Stimulated activated CD8-positive, alpha-beta memory T cell treated with anti-CD3 and anti-CD28 coated beads, Interleukin-4, amount 100 ng/mL, for 1 hour (primary cell): Measurements from ENCODE around the gene PTPN14.
"Not testable (repeated sequence)": the region's sequence is repeated elsewhere in the genome, so short reads cannot be mapped to it uniquely, and the experiment has no call there.

Source experiments
- DNase-seq, 2 donors: peaks; one replicate each; pipeline ENCODE4 v3.0.0-alpha.2; 2020; ENCODE audit warnings: low read depth in 2 of 2, low spot score in 1 of 2

PTPN14 gene

GRCh38 chr1:214513394-214513793 lies 38.0 kb downstream of the PTPN14 start:
- DNase-seq, result no peak

GRCh38 chr1:214511639-214511998 lies 39.8 kb downstream of the PTPN14 start:
- no peak for DNase-seq

DNA sequence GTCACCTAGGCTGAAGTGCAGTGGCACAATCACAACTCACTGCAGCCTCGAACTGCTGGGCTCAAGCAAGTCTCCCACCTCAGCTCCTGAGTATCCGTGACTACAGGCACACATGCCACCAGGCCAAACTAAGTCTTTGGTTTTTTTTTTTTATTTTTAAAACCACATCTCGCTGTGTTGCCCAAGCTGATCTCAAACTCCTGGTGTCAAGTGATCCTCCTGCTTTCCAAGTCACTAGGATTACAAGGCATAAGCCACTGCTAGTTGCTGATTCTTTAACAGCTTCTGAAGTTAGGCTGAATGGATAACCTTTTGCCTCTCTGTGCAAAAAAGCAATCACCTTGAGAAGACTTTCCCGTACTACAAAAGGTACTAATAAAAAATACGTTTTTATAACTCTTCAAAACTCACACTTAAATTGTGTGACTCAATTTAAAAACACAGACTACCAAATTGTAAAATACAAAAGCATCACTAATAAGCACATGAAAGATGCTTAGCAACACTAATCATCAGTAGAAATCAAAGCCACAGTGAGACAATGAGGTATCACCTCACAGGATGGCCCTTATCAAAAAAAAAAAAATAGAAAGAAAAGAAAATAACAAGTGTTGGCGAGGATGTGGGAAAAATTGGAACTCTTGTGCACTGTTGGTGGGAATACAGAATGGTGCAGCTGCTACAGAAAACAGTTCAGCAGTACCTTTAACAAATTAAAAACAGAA lies 40.3 kb downstream of the PTPN14 start:
- no peak for DNase-seq

GRCh38 chr1:214510477-214510876 lies 40.9 kb downstream of the PTPN14 start:
- DNase-seq, result no peak

GRCh38 chr1:214509622-214510021 lies 41.8 kb downstream of the PTPN14 start:
- DNase-seq, result not testable (repeated sequence)

- no peak for DNase-seq
These were observed 44.4 kb downstream of the PTPN14 start for GRCh38 chr1:214506972-214507431.

- DNase-seq, result no peak
These were observed 46.3 kb downstream of the PTPN14 start for GRCh38 chr1:214505134-214505533.

DNA sequence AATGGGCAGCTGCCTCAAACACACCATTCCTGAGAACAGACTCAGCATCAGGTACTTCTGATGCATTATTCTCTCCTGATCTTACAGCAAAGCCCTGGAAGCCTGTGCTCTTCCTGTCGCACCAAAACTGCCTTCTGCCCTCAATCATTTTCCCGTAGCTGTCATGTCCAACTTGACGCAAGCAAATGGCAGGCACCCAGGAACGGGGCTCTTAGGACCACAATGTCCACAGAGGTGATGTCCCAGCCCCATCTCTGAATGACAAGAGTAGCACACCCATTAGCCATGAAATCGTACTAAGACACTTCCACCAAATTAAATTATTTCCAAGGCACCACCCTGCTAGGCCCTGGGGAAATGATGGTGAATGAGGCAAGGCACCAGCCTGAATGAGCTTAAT lies 47.1 kb downstream of the PTPN14 start:
- DNase-seq, result no peak

DNA sequence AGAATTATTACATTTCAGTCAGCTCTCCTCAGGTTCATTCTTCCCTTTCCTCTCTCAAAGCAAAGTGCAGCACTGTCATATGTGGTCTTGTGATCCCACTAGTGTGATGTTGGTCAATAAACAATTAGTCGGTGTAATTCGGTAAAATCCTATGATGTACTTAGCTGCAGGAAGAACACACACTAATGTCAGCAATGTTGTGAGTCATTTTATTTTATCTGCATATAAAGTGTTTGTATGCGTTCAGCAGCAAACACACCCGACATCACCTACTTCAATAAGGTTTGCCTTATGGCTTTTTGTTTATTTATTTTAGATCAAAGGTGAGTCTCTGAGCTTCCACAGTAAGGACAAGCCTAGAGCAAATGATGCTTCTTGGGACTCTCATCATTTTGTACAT lies 47.8 kb downstream of the PTPN14 start:
- no peak for DNase-seq

DNA sequence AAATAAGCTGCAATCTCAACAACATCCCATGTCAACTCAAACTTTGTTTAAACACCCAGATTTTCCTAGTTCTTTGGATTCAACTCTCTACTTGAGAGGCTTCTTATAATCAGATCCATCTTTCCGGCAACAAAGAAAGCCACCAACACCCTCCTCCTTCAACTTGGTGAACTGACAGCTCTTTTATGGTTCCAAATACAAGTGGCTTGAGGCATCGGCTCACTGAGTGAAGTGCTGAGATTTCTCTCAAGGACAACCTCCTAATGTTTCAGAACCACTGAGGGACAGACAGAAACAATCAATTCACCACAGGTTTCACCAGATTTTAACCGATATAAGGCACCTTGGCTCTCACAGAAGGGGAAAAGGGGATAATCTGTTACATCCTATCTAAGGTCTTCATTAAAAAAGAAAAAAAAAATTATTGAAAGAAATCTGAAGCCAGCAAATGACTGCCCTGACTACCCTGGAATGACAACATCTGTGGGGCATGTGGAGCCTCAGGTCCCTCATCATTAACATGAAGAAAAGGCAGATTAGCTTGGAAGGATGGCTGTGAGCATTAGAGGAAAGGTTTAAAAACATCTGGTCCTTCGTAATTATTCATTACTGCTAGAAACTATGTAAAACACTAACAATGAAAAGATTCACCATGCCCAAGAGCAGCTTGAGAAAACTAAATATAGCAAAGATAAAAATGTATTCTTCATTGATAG lies 50.9 kb downstream of the PTPN14 start:
- DNase-seq, result no peak

DNA sequence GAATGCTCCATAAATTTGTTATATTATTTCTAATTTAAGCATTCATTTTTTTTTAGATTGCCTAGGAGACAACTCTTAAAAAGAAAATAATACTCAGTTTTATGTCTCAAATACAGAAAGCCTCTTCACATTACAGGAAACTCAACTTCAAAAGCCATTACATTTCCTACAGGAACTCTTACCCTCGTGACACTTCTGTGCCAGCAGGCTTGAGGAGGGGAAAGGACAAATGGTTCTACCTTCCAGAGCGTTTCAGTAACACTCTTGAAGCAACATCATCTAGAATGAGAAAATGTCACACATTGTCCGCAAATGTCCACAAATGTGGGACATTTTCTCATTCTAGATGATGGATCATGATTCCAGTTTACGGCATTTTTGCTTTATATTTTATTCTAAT lies 51.7 kb downstream of the PTPN14 start:
- no peak for DNase-seq

DNA sequence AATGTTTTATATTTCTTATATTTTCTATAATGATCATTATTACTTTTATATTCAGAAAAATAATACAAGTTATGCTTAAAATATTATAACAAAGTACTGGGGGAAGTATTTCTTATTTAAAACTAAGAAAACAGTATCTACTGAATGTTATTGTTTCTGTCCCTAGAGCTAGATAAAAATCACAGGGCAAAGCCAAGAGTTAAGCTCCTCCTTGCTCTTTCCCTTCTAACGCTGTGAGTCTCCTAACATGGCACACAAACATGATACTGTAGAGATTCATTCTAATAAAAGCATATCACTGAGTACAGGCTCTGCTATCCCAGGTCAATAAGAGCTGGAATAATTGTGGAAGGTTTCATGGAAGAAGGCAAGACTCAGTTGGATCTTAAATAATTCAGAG lies 53.4 kb downstream of the PTPN14 start:
- DNase-seq, result no peak

DNA sequence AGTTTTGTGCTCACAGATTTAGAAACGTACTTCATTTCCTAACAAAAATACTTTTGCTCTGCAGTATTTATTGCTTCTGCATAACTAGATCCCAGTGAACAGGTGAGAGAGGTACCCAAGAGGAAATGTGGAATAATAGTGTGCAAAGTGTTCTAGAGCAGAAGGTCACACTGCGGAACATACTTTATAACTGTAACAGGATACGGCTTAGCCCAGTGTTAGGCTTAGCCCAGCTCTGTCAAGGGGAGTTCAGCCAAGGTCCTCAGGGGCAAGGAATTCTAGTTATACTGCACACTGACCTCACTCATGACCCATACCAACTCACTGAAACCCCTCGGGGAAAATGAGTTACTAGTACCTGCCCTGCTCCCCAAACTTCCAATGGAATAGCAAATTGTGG lies 55.3 kb downstream of the PTPN14 start:
- DNase-seq, result no peak

GRCh38 chr1:214494706-214495105 lies 56.7 kb downstream of the PTPN14 start:
- DNase-seq, result no peak

DNA sequence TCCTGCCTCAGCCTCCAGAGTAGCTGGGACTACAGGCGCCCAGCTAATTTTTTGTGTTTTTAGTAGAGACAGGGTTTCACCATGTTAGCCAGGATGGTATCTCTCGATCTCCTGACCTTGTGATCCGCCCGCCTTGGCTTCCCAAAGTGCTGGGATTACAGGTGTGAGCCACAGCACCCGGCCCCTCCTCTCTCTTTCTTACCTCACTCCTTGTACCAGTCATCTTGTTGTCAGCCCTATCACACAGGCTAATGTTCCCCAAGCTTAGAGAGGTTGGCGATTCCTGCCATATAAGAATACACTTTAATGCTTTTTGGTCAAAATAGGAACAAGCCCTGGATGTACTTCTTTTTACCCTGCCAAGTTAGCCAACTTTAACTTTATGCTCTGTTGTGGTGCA lies 57.2 kb downstream of the PTPN14 start:
- DNase-seq, result not testable (repeated sequence)

DNA sequence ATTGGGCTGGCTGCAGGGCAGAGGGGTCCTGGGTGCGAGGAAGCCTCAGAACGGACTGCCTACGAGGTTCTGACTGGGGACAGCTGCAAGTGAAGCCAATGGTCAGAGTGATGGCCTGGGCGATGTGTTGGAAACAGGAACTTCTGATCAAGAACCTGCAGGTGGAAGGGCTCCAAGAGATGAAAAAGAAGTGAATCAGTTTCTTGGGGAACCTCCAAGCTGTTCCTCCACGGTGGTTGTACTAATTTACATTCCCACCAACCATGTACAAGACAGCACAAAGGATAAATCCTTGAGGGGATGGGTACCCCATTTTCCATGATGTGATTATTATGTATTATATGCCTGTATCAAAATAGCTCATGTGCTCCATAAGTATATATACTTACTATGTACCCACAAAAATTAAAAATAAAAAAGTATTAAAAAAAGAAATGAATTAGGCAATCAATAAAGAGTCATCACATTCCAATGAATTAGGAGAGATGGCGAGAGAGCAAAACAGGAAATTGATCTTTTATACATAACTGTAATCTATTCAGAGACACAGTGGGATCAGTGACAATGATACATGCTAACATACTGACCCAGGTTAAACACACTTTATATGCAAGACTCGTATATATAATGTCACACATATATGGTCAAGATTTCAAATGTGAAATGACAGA lies 58.1 kb downstream of the PTPN14 start:
- no peak for DNase-seq

DNA sequence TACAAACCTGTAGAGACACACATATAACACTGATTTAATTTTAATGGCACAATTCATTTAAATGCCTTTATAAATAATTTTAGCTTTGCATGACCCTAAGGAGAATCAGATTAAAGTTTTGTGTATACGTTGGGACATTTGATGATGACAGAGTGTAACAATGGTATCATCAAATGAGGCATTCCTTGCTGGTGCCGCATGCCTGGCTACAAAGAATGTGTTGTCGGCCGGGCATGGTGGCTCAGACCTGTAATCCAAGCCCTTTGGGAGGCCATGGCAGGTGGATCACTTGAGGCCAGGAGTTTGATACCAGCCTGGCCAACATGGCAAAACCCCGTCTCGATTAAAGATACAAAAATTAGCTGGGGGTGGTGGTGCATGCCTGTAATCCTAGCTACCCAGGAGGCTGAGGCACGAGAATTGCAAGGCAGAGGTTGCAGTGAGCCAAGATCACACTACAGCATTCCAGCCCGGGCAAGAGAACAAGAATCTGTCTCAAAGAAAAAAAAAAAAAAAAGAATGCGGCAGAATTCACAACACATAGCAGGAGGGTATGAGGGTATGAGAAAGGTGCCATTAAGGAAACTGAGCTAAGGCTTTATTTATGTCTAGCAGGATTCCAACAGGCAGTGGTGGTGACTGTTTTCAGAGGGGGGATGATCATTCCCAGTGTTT lies 58.9 kb downstream of the PTPN14 start:
- DNase-seq, result no peak

- no peak for DNase-seq
These were observed 59.8 kb downstream of the PTPN14 start for GRCh38 chr1:214491468-214492146.

DNA sequence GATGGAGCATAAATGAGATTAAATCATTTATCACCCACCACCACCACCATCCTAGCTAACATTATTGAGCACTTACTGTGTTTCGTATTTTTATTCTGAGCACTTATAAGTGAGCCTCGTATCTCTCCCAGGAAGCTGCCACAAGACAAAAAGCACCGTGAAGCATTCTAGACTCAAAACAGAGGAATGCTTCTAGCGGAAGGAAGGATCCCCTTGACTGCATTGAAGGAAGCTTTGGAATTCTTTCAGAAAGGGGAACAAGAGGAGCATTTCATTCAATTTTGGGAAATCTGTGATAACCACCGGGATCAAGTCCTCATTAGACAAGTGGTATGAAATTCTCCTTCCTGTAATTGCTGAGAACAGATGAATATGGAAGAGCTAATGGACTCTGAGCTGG lies 66.3 kb downstream of the PTPN14 start:
- DNase-seq, result no peak

- not testable (repeated sequence) for DNase-seq
These were observed 68.2 kb downstream of the PTPN14 start for GRCh38 chr1:214483180-214483579.

DNA sequence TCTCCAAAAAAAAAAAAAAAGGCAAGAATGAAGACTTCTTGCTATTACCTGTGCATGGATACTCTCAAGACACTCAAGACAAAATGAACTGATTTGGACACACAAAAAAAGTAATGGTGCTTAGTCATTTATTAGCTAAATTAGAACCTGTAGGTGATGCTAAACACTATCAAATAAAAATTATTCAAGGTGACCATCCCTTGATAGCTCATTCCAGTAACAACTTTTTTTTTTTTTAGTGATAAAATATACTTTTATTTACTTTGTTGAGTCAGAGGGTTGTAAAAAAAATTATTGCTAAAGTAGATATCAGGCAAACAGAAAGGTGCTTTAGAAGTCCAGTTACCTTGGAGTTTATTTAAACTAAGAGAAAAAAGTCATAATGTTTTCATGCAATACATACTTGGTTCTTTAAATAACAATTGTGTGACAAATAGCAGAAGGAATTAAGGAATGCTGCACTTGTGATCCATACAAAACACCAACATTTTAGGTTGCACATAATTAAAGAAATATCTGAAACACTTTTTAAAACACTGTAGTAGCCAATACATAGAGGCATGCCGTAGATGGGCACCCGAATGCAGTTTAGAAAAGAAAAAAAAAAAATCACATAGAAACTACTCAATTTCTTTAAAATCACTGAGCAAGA lies 69.3 kb downstream of the PTPN14 start:
- not testable (repeated sequence) for DNase-seq
